ENCODE results near the gene ORC2. TPM values are rescaled to one million over a fixed set of nuclear protein-coding genes. Genes with fewer than 3 reads are reported as not detected.
A peak's percentile ranks its signal among the peaks of the same experiment; 100 is the strongest.
"Not testable (repeated sequence)": the region's sequence is repeated elsewhere in the genome, so short reads cannot be mapped to it uniquely, and the experiment has no call there.

ORC2 gene
- total RNA-seq, 1 donor from 2014 or later: 16.3 TPM

- no peak for DNase-seq (ENCODE audit: low read depth)
- H3K36me3 ChIP-seq (ENCODE audit: control insufficient read depth, insufficient read depth, low read length): peaks cover 2% of the 10 kb centered on the region
- H3K4me3 ChIP-seq (ENCODE audit: low read depth, low read length): no peak overlapping the region
- no peak for TF ChIP-seq CTCF (IDR thresholded peaks at IDR 0.05; ENCODE audit: insufficient read depth, low read length, severe bottlenecking)
- FAIRE-seq: no peak
- no peaks in the 10 kb centered on the region for H3K27me3 ChIP-seq (ENCODE audit: control insufficient read depth, insufficient read depth, low read length)
Measured at GRCh38 chr2:200909958-200910357, 53.5 kb downstream of the ORC2 start.

GRCh38 chr2:200905618-200906296 is 57.7 kb downstream of the ORC2 start:
- Histone ChIP-seq H3K4me3 (ENCODE audit: low read depth, low read length) (no peak overlapping the region), H3K27me3 (ENCODE audit: control insufficient read depth, insufficient read depth, low read length) (no peaks in the 10 kb centered on the region), H3K36me3 (ENCODE audit: control insufficient read depth, insufficient read depth, low read length) (no peaks in the 10 kb centered on the region)
- DNase-seq (ENCODE audit: low read depth) (peak; percentile 56), FAIRE-seq (no peak)
- peak; percentile 70 for TF ChIP-seq CTCF (IDR thresholded peaks at IDR 0.05; ENCODE audit: insufficient read depth, low read length, severe bottlenecking)

- no peak overlapping the region for H3K4me3 ChIP-seq (ENCODE audit: low read depth, low read length)
- H3K36me3 ChIP-seq (ENCODE audit: control insufficient read depth, insufficient read depth, low read length): peaks cover 2% of the 10 kb centered on the region
- TF ChIP-seq CTCF (IDR thresholded peaks at IDR 0.05; ENCODE audit: insufficient read depth, low read length, severe bottlenecking): peak; percentile 81
- DNase-seq (ENCODE audit: low read depth) (peak; percentile 88), FAIRE-seq (no peak)
- H3K27me3 ChIP-seq (ENCODE audit: control insufficient read depth, insufficient read depth, low read length): no peaks in the 10 kb centered on the region
Measured at GRCh38 chr2:200901459-200902072, 61.9 kb downstream of the ORC2 start.

GRCh38 chr2:200899482-200899881 is 64.0 kb downstream of the ORC2 start:
- Histone ChIP-seq H3K36me3 (ENCODE audit: control insufficient read depth, insufficient read depth, low read length) (peaks cover 6% of the 10 kb centered on the region), H3K4me3 (ENCODE audit: low read depth, low read length) (no peak overlapping the region), H3K27me3 (ENCODE audit: control insufficient read depth, insufficient read depth, low read length) (no peaks in the 10 kb centered on the region)
- no peak for TF ChIP-seq CTCF (IDR thresholded peaks at IDR 0.05; ENCODE audit: insufficient read depth, low read length, severe bottlenecking)
- DNase-seq (ENCODE audit: low read depth): no peak
- no peak for FAIRE-seq

GRCh38 chr2:200888704-200889625 is 74.5 kb downstream of the ORC2 start, which contains the start of the genes NIF3L1 and PPIL3:
TSS of gene NIF3L1 (plus strand) at chr2:200889371. CDS start at chr2:200891944, 2,573 bp downstream.
TSS of gene PPIL3 (minus strand) at chr2:200889077. CDS start at chr2:200887615, 1,462 bp downstream.
- TF ChIP-seq CTCF (IDR thresholded peaks at IDR 0.05; ENCODE audit: insufficient read depth, low read length, severe bottlenecking): no peak
- Histone ChIP-seq H3K27me3 (ENCODE audit: control insufficient read depth, insufficient read depth, low read length) (no peaks in the 10 kb centered on the region), H3K4me3 (ENCODE audit: low read depth, low read length) (peak within 1 kb of the TSS; percentile 57), H3K36me3 (ENCODE audit: control insufficient read depth, insufficient read depth, low read length) (peaks cover 3% of the 10 kb centered on the region)
- DNase-seq (ENCODE audit: low read depth) (peak; percentile 93), FAIRE-seq (no peak)

- not testable (repeated sequence) for FAIRE-seq
Measured at GRCh38 chr2:200881715-200882249, 81.7 kb downstream of the ORC2 start.

More at GRCh38 chr2:200881715-200882249, 81.7 kb downstream of the ORC2 start:
- H3K36me3 ChIP-seq (ENCODE audit: control insufficient read depth, insufficient read depth, low read length): peaks cover 10% of the 10 kb centered on the region
- DNase-seq (ENCODE audit: low read depth); H3K4me3 ChIP-seq (ENCODE audit: low read depth, low read length); H3K27me3 ChIP-seq (ENCODE audit: control insufficient read depth, insufficient read depth, low read length): not testable (repeated sequence)
